Duodenal mucosa (tissue), 2 donors: ENCODE data around the gene KIF4B.
"Not testable (repeated sequence)": the region's sequence is repeated elsewhere in the genome, so short reads cannot be mapped to it uniquely, and the experiment has no call there.

Experiments used
- H3K27ac ChIP-seq: one replicate; pipeline ENCODE4 v1.7.0; 2013; ENCODE audit warnings: low read depth, low read length
- H3K27me3 ChIP-seq, 2 donors: one replicate each; pipeline ENCODE4 v1.7.0; 2013; ENCODE audit warnings: low read length in 2 of 2, control low read depth in 1 of 2; ENCODE audit not compliant: insufficient read depth in 2 of 2, control insufficient read depth in 1 of 2
- H3K36me3 ChIP-seq, 2 donors: one replicate each; pipeline ENCODE4 v1.7.0; 2013; ENCODE audit warnings: low read length in 2 of 2, control low read depth in 1 of 2; ENCODE audit not compliant: insufficient read depth in 2 of 2, control insufficient read depth in 1 of 2
- H3K4me1 ChIP-seq, 2 donors: one replicate each; pipeline ENCODE4 v1.7.0; 2013; ENCODE audit warnings: low read length in 2 of 2, control low read depth in 1 of 2; ENCODE audit not compliant: insufficient read depth in 2 of 2, control insufficient read depth in 1 of 2
- H3K4me3 ChIP-seq, 2 donors: one replicate each; pipeline ENCODE4 v1.7.0; 2013; ENCODE audit warnings: low read length in 2 of 2, low read depth in 1 of 2
- H3K9ac ChIP-seq, 2 donors: one replicate each; pipeline ENCODE4 v1.7.0; 2013; ENCODE audit warnings: low read length in 2 of 2, low read depth in 1 of 2
- H3K9me3 ChIP-seq, 2 donors: one replicate each; pipeline ENCODE4 v1.7.0; 2013; ENCODE audit warnings: low read length in 2 of 2, control low read depth in 1 of 2; ENCODE audit not compliant: control insufficient read depth in 1 of 2

KIF4B gene

DNA sequence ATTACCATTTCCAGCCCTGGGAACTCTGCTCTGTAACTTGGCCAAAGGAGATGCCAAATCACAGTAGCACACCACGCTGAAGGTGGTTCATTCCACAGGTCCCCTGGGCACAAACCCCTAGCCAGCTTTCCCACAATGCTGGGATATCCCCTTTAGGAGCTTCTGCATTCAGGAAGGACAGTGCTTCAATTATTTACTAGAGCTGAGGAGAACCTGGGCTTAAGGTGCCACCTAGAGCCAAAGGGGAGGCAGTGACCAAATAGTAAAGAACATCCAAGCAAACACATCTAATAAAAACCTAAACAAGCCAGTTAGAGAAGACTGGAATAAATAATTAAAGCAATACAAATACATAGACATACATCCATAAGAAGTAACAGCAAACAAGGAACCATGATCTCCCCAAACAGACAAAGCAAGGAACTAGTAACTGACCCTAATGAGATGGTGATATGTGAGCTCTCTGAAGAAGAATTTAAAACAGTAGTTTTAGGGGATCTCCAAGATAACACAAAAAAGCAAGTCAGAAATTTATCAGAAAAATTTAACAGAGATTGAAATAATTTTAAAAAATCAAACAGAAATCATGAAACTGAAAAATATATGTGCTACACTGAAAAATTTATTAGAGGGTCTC lies 14.6 kb downstream of the KIF4B start:
- Histone ChIP-seq H3K27me3 (no peaks in the 10 kb centered on the region), H3K4me1 (no peaks in the 10 kb centered on the region), H3K36me3 (no peaks in the 10 kb centered on the region), H3K27ac (no peak overlapping the region), H3K9me3 (no peaks in the 10 kb centered on the region), H3K4me3 (no peak overlapping the region), H3K9ac (no peak overlapping the region)

GRCh38 chr5:155029240-155029639 lies 15.7 kb downstream of the KIF4B start:
- H3K27me3 ChIP-seq, result no peaks in the 10 kb centered on the region
- H3K9ac ChIP-seq, result no peak overlapping the region
- no peaks in the 10 kb centered on the region for H3K9me3 ChIP-seq
- no peaks in the 10 kb centered on the region for H3K4me1 ChIP-seq
- no peak overlapping the region for H3K4me3 ChIP-seq
- no peaks in the 10 kb centered on the region for H3K36me3 ChIP-seq
- no peak overlapping the region for H3K27ac ChIP-seq

DNA sequence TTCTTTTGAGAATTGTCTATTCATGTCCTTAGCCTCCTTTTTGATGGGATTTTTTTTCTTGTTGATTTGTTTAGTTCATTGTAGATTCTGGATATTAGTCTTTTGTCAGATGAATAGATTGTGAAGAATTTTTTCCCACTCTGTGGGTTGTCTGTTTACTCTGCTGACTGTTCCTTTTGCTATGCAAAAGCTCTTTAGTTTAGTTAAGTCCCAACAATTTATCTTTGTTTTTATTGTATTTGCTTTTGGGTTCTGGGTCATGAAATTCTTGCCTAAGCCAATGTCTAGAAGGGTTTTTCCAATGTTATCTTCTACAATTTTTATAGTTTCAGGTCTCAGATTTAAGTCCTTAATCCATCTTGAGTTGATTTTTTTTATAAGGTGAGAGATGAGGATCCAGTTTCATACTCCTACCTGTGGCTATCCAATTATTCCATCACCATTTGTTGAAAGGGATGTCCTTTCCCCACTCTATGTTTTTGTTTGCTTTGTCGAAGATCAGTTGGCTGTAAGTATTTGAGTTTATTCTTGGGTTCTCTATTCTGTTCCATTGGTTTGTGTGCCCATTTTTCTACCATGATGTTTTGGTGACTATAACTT lies 20.7 kb downstream of the KIF4B start:
- H3K4me1 ChIP-seq, H3K36me3 ChIP-seq, H3K9ac ChIP-seq, H3K27me3 ChIP-seq, H3K27ac ChIP-seq, H3K4me3 ChIP-seq, H3K9me3 ChIP-seq: not testable (repeated sequence)

- not testable (repeated sequence) for H3K27ac ChIP-seq, H3K4me1 ChIP-seq, H3K9ac ChIP-seq, H3K27me3 ChIP-seq, H3K9me3 ChIP-seq, H3K4me3 ChIP-seq, H3K36me3 ChIP-seq
These were observed 21.5 kb downstream of the KIF4B start for GRCh38 chr5:155035087-155035486.

DNA sequence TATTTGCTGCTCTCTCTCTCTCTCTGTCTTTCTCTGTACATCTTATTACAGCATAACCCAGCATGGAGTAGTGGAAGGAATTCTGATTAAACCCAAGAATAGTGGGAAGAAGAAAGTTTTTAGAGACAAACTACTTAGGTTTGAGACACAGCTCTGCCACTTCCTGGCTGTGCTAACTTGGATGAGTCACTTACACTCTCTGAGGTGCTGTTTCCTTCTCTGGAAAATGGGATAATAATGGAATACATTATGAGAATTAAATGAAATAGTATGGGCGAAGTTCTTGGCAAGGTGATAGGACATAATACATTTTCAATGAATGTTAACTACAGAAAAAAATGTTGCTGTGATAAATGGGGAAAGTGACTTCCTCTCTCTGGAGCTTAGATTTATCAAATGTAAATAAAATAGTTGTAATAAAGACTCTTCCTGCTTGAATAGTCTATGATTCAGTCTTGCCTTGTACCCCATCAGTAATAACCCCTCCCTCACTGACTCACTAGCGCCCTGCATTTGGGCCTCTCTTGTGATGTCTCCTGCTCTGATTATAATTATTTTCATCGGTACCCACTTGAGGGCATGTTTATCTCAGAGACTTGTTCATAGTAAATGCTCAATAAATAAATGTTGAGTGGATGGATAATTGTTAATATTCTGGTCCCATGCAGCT lies 27.6 kb downstream of the KIF4B start:
- Histone ChIP-seq H3K9me3 (no peaks in the 10 kb centered on the region), H3K36me3 (no peaks in the 10 kb centered on the region), H3K27me3 (no peaks in the 10 kb centered on the region), H3K27ac (no peak overlapping the region), H3K9ac (no peak overlapping the region), H3K4me3 (no peak overlapping the region), H3K4me1 (no peaks in the 10 kb centered on the region)

GRCh38 chr5:155044591-155044990 lies 31.0 kb downstream of the KIF4B start:
- Histone ChIP-seq H3K4me1 (no peaks in the 10 kb centered on the region), H3K27me3 (no peaks in the 10 kb centered on the region), H3K27ac (no peak overlapping the region), H3K36me3 (no peaks in the 10 kb centered on the region), H3K9ac (no peak overlapping the region), H3K4me3 (no peak overlapping the region), H3K9me3 (no peaks in the 10 kb centered on the region)

DNA sequence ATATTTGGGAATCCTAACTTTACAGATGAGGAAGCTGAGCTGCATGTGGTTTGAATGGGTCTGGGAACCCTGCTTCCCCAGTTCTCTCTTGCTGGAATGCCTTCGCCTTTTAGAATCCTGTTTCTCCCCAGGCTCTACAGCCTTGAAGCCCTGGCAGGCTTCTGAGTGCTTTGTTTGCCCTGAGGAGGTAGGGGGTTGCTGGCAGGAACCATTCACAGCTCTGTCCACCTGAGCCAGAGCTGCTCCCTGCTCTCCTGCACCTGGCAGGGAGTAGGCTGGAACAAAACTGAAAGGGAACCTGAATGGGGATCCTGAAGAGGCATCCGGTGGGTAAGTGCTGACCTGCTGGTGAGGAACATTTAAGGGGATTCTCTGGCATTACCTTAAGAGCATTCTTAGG lies 33.0 kb downstream of the KIF4B start:
- H3K9ac ChIP-seq, result no peak overlapping the region
- no peaks in the 10 kb centered on the region for H3K27me3 ChIP-seq
- no peak overlapping the region for H3K4me3 ChIP-seq
- H3K9me3 ChIP-seq, result no peaks in the 10 kb centered on the region
- no peak overlapping the region for H3K27ac ChIP-seq
- H3K36me3 ChIP-seq, result no peaks in the 10 kb centered on the region
- H3K4me1 ChIP-seq, result no peaks in the 10 kb centered on the region

DNA sequence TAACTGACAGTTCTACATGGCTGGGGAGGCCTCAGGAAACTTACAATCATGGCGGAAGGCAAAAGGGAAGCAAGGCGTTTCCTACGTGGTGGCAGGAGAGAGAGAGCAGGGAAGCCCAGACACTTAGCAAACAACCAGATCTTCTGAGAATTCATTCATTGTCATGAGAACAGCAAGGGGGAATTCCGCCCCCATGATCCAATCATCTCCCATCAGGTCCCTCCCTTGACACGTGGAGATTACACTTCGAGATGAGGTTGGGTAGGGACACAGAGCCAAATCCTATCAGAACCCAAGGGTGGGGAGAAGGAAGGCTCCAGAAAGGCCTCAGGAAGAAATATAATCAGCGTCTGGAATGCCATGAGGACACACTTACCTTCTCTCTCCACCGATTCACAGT lies 34.3 kb downstream of the KIF4B start:
- no peaks in the 10 kb centered on the region for H3K9me3 ChIP-seq
- H3K4me1 ChIP-seq, result no peaks in the 10 kb centered on the region
- no peaks in the 10 kb centered on the region for H3K36me3 ChIP-seq
- H3K4me3 ChIP-seq, result no peak overlapping the region
- H3K9ac ChIP-seq, result no peak overlapping the region
- H3K27ac ChIP-seq, result no peak overlapping the region
- H3K27me3 ChIP-seq, result no peaks in the 10 kb centered on the region

- H3K27me3 ChIP-seq, result no peaks in the 10 kb centered on the region
- no peak overlapping the region for H3K9ac ChIP-seq
- no peak overlapping the region for H3K4me3 ChIP-seq
- no peaks in the 10 kb centered on the region for H3K4me1 ChIP-seq
- H3K9me3 ChIP-seq, result no peaks in the 10 kb centered on the region
- no peaks in the 10 kb centered on the region for H3K36me3 ChIP-seq
- H3K27ac ChIP-seq, result no peak overlapping the region
These were observed 36.2 kb downstream of the KIF4B start for GRCh38 chr5:155049569-155050383.

- H3K9ac ChIP-seq, result no peak overlapping the region
- no peak overlapping the region for H3K4me3 ChIP-seq
- no peaks in the 10 kb centered on the region for H3K36me3 ChIP-seq
- no peak overlapping the region for H3K27ac ChIP-seq
- H3K27me3 ChIP-seq, result no peaks in the 10 kb centered on the region
- no peaks in the 10 kb centered on the region for H3K9me3 ChIP-seq
- no peaks in the 10 kb centered on the region for H3K4me1 ChIP-seq
These were observed 36.9 kb downstream of the KIF4B start for GRCh38 chr5:155050384-155051019.
